Measurements from ENCODE around the gene NEURL2.

GRCh38 chr20:45867819-45868176 lies 23.2 kb downstream of the NEURL2 start:
- no peak for TF ChIP-seq CTCF (IDR thresholded peaks at IDR 0.05 in 8 of 11, conservative IDR thresholded peaks at IDR 0.05 in 3 of 11)
- TF ChIP-seq POLR2A (IDR thresholded peaks at IDR 0.05) = no peak

All from spleen (tissue), 7 donors.